NCI-H510A treated with DMSO at 0.1 percent for 48 hours (cell line): ENCODE results near the gene TBXAS1.

Experiments used
- DNase-seq: peaks from one replicate; lab custom pipeline; 2025; lab: John Stamatoyannopoulos, UW

The TBXAS1 gene

DNA sequence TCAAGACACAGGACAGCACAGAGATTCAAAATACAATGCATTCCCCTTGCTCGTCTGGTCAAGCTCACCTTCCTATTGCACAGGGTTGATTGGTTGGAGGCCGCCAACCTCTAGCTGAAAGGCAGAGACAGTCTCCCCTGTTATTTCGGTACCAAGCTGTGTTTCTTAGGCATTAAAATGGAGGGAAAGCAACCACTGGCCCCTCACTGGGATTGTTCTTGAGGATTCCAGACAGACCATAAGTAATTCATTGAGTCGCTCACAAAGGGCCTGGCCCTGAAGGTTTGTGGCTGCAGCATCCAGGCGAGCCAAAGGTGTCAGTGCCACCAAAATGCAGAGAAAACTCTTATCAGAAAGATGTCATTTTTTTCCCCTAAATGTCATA is 152.4 kb downstream of the TBXAS1 start:
- DNase-seq, result no peak

GRCh38 chr7:139982927-139983920 is 154.2 kb downstream of the TBXAS1 start:
- DNase-seq, result no peak

- no peak for DNase-seq
Observed at GRCh38 chr7:139984642-139985539, 155.8 kb downstream of the TBXAS1 start.

- DNase-seq, result no peak
Observed at GRCh38 chr7:139985811-139986210, 156.7 kb downstream of the TBXAS1 start.

DNA sequence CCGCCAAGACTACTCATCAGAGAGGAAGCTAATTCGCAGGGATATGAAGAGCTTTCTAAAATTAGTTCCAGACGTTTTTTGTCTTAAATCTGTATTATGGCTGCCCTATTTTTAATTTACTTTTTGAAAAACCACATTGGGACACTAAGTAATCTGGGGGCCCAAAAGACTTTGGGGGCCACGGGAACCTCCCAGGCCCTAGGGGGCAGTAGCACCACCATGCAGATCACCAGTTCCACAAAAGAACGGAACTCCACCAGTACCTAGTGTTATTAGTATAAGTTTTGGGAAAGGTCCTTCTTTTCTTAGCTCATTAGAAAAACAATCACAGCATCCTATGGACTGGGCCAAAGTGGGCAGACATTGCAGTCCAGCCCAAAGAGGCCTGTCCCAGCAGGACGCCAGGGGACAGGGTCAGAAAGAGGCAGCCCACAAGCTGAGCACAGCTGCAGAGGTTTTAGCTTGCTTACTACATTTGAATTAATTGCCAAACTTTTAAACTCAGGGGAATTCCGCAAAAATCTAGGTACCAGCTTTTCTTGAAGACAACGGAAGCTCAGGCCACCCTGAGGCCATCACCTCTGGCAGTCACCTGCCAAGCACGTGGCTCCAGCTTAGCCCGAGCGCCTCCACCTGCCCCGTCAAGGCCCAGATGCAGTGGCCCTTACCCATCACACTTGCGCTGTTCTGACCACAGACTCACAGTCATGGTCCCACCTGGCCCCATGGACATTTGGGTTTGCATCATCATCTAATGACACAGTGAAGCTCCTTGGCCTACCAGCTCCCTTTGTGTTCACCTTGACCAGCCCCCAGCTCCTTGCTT is 158.8 kb downstream of the TBXAS1 start:
- DNase-seq, result no peak

DNA sequence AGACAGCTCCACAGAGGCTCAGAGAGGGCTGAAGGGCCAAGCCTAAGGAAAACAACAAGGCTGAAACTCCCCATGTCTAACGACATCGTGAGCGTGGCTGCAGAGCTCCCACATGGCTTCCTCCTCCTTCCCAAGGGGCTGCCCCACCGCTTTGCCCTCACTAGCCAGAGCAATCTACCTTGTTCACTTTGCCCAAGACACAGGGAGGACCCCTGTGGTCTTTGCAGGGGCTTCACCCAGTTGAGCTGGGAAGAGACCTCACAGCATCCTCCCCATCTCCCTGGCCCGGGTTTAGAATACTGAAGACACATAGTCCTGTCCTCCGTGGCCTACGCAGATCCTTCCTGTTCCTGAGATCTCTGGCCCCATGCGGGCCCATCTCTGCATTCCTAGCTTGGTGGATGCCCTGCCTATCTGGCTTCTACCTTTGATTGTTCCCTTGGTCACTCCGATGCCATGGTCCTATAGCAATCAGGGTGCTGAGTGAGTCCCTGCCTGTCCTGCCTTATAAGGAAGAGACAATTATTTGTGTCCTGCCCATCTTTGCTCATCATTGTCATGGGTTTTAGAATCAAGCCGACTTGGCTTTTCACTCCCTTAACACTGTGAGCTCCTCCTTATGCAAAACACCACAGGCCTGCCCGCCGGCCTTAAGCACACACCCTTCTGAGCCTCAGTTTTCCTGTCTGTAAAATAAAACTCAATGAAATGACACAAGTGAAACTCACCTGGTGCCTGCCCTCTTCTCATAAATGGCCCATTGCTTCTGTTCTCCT is 160.5 kb downstream of the TBXAS1 start:
- no peak for DNase-seq

- DNase-seq, result no peak
Observed at GRCh38 chr7:139990142-139990535, 161.1 kb downstream of the TBXAS1 start.

DNA sequence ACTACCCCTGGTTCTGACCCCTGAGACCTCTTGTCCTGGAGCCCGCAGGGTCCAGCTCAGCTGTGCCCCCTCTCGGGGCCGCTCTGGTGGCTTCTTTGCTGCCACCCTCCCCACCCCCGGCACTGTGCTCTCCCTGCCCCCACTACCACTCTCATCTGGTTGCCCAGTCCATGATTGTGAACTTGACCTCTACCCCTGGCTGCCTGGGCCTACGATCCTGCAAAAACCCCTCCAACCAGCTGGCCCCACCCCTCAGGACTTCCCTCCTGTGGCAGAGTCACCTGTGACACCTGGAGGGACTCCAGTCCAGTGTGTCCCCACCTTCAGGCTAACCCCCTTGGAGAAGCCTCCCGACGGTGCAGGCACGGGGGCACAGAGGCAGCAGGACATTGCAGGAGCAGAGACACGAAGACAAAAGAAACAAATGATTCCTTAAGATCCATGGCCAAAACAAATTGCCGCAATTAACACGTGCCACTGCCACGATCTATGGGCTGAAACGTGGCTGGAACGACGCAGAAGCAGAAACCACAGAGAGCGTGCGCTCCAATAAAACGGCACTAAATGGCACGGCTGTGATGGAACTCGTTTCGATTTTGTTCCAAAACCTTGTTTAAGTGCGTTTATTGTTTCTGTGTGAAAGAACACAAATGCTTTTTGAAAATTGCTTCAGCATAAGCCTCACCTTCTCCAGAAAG is 161.7 kb downstream of the TBXAS1 start:
- DNase-seq, result no peak

- no peak for DNase-seq
Observed at GRCh38 chr7:139991269-139991666, 162.2 kb downstream of the TBXAS1 start.

DNA sequence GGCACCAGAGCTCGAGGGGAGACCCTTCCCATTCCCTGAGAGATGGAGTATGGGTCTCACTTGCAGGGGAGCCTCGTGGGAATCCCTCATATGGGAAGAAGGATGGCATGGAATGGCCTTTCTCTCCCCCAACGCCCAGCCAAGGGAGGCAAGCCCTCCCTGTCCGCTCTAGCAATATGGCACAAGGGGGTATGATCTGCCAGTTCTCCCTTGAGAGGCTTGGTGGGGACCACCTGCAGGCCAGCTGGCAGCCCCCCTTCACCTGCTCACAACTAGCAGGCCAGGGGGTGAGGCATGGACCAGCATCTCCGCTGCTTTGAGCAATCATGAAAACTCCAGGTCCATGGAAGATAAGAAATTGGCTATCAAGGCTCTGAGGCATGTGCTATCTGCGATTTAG is 162.8 kb downstream of the TBXAS1 start:
- no peak for DNase-seq

DNA sequence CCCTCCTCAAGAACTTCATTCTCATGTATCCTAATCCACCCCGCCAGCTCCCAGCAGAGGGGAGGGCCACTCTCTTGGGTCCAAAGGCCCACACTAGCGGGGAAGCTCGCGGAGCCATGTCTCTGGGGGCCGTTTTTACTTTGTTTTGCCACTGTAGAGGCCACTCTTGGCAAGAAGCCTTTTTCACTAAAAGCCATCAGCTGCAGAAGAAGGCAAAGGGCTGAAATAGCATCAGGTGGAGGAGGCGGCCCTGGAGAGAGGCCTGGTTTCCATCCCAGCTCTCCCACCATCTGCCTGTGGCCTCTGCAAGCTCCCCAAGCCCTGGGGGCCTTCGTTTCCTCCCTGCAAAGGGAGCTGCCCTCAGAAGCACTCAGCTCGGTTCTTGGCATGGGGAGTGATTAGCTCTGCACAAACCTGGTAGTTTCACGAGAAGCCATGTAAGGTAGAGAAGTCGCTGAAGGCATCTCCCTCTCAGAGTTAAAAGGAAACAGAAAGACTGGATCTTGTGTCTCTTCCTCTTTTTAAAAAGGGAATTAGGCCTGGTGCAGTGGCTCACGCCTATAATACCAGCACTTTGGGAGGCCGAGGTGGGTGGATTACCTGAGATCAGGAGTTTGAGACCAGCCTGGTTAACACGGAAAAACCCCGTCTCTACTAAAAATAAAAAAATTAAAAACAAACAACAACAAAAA is 163.4 kb downstream of the TBXAS1 start:
- no peak for DNase-seq

- DNase-seq, result no peak
Observed at GRCh38 chr7:139993169-139993568, 164.1 kb downstream of the TBXAS1 start.

- no peak for DNase-seq
Observed at GRCh38 chr7:139993592-139993991, 164.5 kb downstream of the TBXAS1 start.

DNA sequence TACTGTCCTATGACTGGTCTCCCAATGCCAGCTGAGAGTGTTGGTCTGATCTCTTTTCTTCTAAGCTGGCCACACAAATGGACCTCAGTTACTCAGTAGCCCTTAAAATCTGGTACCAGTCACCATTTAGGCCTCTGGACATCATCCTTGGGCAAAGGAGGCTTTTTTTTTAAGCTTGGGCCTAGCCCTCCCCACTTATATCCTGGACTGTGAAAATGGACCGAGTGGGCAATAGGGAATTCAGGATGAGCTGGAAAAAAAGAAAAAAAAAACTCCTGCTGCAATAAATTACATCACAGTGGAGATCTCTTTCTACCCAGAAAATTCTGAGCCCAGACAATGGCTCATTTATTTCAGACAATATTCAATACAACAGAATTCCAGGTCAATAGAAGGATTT is 165.3 kb downstream of the TBXAS1 start:
- DNase-seq, result no peak

DNA sequence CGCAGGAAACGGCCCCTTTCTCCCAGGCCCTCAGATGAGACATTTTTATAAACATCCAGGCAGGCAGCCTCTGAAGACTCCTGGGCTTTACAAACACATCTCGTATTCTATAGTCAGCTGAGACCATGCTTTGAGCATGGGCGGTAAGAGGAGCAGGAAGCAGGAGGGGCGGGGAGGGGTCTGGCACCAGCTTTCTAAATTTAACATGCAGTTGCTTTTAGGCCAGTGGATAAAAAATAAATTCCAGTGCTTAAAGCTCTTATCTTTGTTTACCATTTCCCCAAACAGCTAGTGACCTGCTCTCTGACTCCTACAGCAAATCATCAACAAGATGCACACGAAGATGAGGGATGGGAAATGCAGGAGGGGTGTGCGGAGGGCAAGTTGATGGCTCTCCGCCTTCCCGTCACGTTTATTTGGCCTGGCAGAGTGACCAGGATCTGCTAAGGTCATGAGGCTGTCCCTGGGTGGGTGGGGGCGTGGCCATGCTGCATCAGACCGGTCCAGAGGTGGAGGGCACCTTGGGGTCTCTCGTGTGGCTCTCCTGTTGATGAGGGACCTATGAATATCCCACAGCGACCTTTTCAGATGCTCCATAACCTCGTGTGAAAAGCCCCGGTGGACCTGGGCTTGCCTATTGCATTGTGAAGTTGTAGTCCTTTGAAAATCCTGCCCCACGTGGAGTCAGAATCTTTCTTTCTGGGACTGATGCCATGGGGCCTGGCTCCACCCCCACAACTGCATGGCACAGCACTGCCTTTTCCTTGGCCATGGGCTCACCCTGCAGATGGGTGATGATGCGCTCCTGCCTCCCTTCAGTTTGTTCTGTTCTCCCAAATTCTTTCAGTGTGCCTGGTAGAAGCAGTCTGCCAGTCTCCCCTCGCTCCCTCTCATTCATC is 166.2 kb downstream of the TBXAS1 start:
- DNase-seq, result no peak

GRCh38 chr7:139998572-139998971 is 169.5 kb downstream of the TBXAS1 start:
- DNase-seq, result no peak

DNA sequence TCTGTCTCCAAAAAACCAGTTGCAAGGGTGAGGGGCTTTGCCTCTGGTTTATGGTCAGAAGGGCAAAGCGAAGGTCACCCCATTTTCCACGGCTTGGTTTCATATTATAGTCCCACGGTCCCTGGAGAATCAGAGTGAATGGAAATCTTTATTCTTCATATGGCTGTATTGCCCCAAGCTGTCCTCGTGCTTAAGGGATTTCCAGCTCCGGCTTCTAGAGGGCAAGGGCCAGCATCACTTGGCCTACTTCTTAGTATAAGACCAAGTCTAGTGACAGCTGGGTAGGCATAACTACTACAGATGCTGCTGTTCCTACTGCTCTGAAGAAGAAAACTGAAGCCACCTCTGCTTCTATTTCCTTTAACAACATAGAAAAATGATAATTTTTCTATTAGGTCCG is 170.5 kb downstream of the TBXAS1 start:
- no peak for DNase-seq

DNA sequence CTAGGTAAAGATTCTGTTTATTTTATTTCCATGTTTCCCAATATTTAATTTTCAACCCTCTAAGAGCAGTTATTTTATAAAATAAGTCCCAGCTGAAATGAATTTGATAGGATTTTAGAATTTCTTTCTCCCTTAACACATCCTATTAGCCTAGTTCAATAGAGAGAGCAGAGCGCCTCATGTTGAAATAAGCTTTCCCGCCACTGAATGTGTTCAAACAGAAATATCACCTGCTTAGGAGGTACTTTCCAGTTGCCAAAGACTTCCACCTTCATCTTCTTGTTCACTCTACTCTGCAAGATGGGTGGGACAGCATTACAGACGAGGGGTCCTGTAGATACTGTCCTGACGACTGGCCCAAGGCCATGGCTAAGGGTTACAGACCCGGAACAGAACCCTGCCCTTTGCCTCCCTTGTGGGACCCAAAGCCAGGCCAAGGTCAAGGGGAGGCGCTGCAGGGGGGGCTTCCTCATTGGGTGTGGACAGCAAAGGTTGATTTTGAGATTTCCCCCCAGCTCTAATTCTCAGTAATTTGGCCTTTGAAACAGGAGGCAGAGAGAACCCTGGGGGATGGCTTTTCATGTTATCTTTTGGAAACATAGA is 171.7 kb downstream of the TBXAS1 start:
- DNase-seq, result no peak
